Testis (tissue), 3 donors: ENCODE results near the gene IRX3. TPM values are rescaled to one million over a fixed set of nuclear protein-coding genes. Genes with fewer than 3 reads are reported as not detected.
"Not testable (repeated sequence)": the region's sequence is repeated elsewhere in the genome, so short reads cannot be mapped to it uniquely, and the experiment has no call there.

Experiments
- DNase-seq: peaks from one replicate; pipeline ENCODE4 v3.0.0-alpha.2; 2019
- H3K27ac ChIP-seq, 2 donors: fragments of 200-600 bp; sonication (generic); one replicate each; pipeline ENCODE4 v1.5.1; 2019
- H3K27me3 ChIP-seq: fragments of 200-600 bp; sonication (generic); one replicate; pipeline ENCODE4 v1.5.1; 2019
- H3K36me3 ChIP-seq: fragments of 200-600 bp; sonication (generic); one replicate; pipeline ENCODE4 v1.5.1; 2017; ENCODE audit warnings: low read depth; ENCODE audit errors: missing control alignments
- H3K4me1 ChIP-seq: fragments of 200-600 bp; sonication (generic); one replicate; pipeline ENCODE4 v1.5.1; 2019
- H3K4me3 ChIP-seq, 2 donors: fragments of 200-600 bp; sonication (generic); one replicate each; pipeline ENCODE4 v1.5.1; 2017 to 2019
- H3K9me3 ChIP-seq: fragments of 200-600 bp; sonication (generic); one replicate; pipeline ENCODE4 v1.5.1; 2017
- CTCF ChIP-seq, 3 experiments: fragments of 450-650 bp in 2 of 3; fragments of 200-600 bp in 1 of 3; sonication (generic) in 1 of 3; IDR thresholded peaks; one replicate each; pipeline ENCODE4 v1.5.1; 2016 to 2019; ENCODE audit warnings: antibody characterized with exemption in 3 of 3, mild to moderate bottlenecking in 2 of 3, moderate library complexity in 1 of 3
- POLR2A ChIP-seq: fragments of 450-650 bp; IDR thresholded peaks from one replicate; pipeline ENCODE4 v1.6.1; 2017; ENCODE audit warnings: antibody characterized with exemption, mild to moderate bottlenecking, moderate library complexity
- WGBS, 2 donors: methylation state at CpG; one replicate each; pipeline ENCODE4 v1.1.5; 2018; 5-methylcytosine and 5-hydroxymethylcytosine counted together
- intact Hi-C: fragments of 100-400 bp; cut with DNase I; formaldehyde crosslinking; loops from one replicate; pipeline ENCODE4 v1.15.1; 2023; ENCODE audit warnings: low total_unique reads
- polyA plus RNA-seq: library from polyadenylated mRNA; stranded (reverse); fragments of 350-450 nt; fragmentation: Illumina TruSeq; extraction: RNeasy Lipid Tissue Mini Kit (QIAGEN cat#74804); gene quantifications from one replicate; pipeline ENCODE4 v1.2.3, GENCODE V29; 2014; ENCODE audit warnings: low read depth, low replicate concordance; ENCODE audit not compliant: insufficient read depth
- total RNA-seq, 2 donors: library from RNA; depleted of rRNA; stranded (reverse); fragments of >200 nt; gene quantifications; one replicate each; pipeline ENCODE4 v1.2.3, GENCODE V29; 2016

IRX3 gene
- total and polyA plus RNA-seq, 3 donors from 2014 or later, result 1.2 to 1.6 (median 1.2) TPM

DNA sequence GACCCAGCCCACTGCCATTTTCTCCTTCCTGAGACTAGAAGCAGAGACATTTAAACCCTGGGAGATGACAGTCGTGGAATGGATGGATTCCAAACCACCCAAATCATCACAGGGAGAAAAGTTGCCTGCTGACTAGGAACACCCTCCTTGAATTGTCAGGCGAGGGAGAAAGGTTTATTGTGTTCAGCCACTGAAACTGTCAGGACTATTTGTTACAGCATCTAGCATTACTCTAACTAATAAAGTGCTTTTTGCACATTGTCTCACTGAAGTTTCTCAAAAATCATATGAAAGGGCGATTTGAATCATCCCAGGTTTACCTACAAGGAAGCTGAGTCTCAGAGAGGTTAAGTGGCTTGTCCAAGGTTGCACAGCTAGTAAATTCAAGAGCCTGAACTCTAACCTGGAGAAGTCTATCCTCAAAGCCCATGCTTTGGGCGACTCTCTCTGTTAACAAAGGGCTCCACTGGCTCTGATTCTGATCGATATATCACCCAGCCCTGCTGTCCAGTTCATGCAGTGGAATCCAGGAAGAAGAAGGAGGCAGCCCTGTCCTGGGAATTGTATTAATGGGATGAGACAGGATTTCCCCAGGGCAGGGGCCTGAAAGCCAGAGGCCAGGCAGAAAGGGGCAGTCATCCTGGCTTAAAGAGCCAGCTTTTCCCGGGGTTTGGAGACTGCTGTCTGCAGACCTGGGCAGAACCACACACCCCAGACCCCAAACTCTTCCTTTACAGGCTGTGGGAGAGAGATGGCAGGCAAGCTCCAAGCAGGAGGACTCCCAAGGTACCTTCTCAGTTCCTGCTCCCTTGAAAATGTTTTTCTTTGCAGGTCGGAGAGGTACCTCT lies 37.5 kb downstream of the IRX3 start:
- H3K27ac ChIP-seq, result no peak overlapping the region
- intact Hi-C loops, result no loop called here
- H3K27me3 ChIP-seq, result no peaks in the 10 kb centered on the region
- H3K4me1 ChIP-seq, result no peaks in the 10 kb centered on the region
- H3K4me3 ChIP-seq, result no peak overlapping the region
- no peaks in the 10 kb centered on the region for H3K36me3 ChIP-seq
- H3K9me3 ChIP-seq, result no peaks in the 10 kb centered on the region
- WGBS, 2 donors, result 85 to 89% methylated on average over 6 to 7 of the region's 7 CpGs
- TF ChIP-seq POLR2A (no peak), CTCF (IDR thresholded peaks at IDR 0.05) (no peak)
- DNase-seq, result no peak

- H3K4me1 ChIP-seq, intact Hi-C loops, H3K4me3 ChIP-seq, H3K9me3 ChIP-seq, H3K27ac ChIP-seq, DNase-seq, H3K27me3 ChIP-seq, H3K36me3 ChIP-seq: not testable (repeated sequence)
- 86 to 92% methylated on average over 2 of the region's 2 CpGs for WGBS, 2 donors
These were observed 38.9 kb downstream of the IRX3 start for GRCh38 chr16:54247705-54248104.

DNA sequence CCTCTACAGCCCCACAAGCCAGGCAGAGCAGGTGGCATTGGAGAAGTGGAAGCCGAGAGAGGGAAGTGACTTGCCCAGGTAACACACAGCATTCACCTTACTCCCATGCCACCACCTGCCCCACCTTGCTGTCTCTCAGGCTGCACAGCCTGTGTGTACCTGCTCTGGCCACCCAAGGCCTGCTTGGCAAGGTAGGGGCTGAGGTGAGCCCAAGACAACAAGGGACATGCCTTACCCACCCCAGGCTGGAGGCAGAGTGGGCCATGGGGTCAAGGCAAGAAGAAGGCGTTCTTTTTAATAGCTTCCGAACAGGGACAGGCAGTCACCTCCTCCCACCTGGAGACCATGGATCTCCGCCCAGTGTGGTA lies 40.1 kb downstream of the IRX3 start:
- Histone ChIP-seq H3K9me3 (no peaks in the 10 kb centered on the region), H3K27me3 (no peaks in the 10 kb centered on the region), H3K4me1 (no peaks in the 10 kb centered on the region), H3K36me3 (no peaks in the 10 kb centered on the region), H3K27ac (no peak overlapping the region), H3K4me3 (no peak overlapping the region)
- intact Hi-C loops, result no loop called here
- DNase-seq, result no peak
- no peak for TF ChIP-seq POLR2A
- TF ChIP-seq CTCF (IDR thresholded peaks at IDR 0.05), result no peak
- 74 to 78% methylated on average over 4 of the region's 4 CpGs for WGBS, 2 donors

GRCh38 chr16:54245788-54246453 lies 40.7 kb downstream of the IRX3 start:
- no peak overlapping the region for H3K4me3 ChIP-seq
- H3K36me3 ChIP-seq, result no peaks in the 10 kb centered on the region
- no peak overlapping the region for H3K27ac ChIP-seq
- H3K4me1 ChIP-seq, result no peaks in the 10 kb centered on the region
- 71 to 92% methylated on average over 4 of the region's 4 CpGs for WGBS, 2 donors
- no peaks in the 10 kb centered on the region for H3K27me3 ChIP-seq
- H3K9me3 ChIP-seq, result no peaks in the 10 kb centered on the region
- intact Hi-C loops, result no loop called here
- no peak for DNase-seq
- TF ChIP-seq CTCF (IDR thresholded peaks at IDR 0.05) (no peak), POLR2A (no peak)

GRCh38 chr16:54244061-54244886 lies 42.3 kb downstream of the IRX3 start:
- no peak overlapping the region for H3K27ac ChIP-seq
- H3K4me3 ChIP-seq, result no peak overlapping the region
- TF ChIP-seq POLR2A (no peak), CTCF (IDR thresholded peaks at IDR 0.05) (no peak)
- no peaks in the 10 kb centered on the region for H3K4me1 ChIP-seq
- no peaks in the 10 kb centered on the region for H3K36me3 ChIP-seq
- H3K9me3 ChIP-seq, result no peaks in the 10 kb centered on the region
- intact Hi-C loops, result no loop called here
- H3K27me3 ChIP-seq, result no peaks in the 10 kb centered on the region
- DNase-seq, result no peak
- WGBS, 2 donors, result 58 to 72% methylated on average over 7 to 11 of the region's 11 CpGs
